ENCODE data around the gene C12orf42.

The C12orf42 gene

DNA sequence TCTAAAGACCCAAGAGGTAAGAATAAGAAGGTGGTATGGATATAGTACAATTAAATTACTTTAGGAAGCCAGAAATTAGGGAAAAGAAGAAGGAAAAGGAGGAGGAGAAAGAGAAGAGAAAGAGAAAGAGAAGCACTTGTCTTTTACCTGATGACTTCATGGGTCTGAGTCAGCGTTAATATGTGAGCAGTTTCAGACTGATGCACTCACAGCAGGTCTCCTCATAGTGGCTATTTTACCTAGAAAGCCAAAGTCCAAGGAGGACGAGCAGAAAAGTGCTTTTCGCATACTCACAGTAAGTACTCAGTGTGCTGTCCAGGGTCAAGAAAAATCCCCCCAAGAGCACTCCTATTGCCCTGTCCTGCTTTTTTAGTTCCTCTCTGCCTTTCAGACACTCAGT is 222.1 kb downstream of the C12orf42 start:
- Mint-ChIP-seq H3K36me3 (ENCODE audit: low read depth) (no peaks in the 10 kb centered on the region), H3K4me3 (no peak overlapping the region), H3K27me3 (ENCODE audit: low read depth) (peaks cover 2% of the 10 kb centered on the region), H3K27ac (no peak overlapping the region), H3K4me1 (ENCODE audit: low read depth) (peaks cover 5% of the 10 kb centered on the region), H3K9me3 (no peaks in the 10 kb centered on the region)
- DNase-seq (ENCODE audit: low spot score) = no peak

DNA sequence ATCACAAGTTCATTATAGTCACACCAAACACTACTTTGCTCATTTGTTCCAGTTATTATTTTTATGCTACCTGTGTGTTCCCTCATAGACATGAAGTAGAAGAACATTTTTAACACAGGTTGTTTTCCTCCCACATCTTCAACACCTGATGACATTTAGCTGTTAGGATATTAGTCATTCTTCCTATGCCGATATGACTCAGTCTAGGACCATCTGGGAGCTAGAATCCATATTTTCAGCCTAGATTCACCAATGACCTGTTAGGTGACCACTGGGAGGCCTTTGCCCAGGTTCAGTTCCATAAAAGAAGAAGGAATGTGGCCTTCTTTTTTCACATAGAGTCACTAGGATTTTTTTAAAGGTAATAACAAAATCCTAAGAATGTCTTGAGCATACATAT is 222.8 kb downstream of the C12orf42 start:
- no peaks in the 10 kb centered on the region for H3K36me3 Mint-ChIP-seq (ENCODE audit: low read depth)

GRCh38 chr12:103269946-103270345 is 225.8 kb downstream of the C12orf42 start:
- Mint-ChIP-seq H3K9me3 (no peaks in the 10 kb centered on the region), H3K36me3 (ENCODE audit: low read depth) (no peaks in the 10 kb centered on the region), H3K27me3 (ENCODE audit: low read depth) (no peaks in the 10 kb centered on the region), H3K4me3 (no peak overlapping the region), H3K27ac (no peak overlapping the region), H3K4me1 (ENCODE audit: low read depth) (peaks cover 7% of the 10 kb centered on the region)
- no peak for DNase-seq (ENCODE audit: low spot score)

More for the DNA sequence above, 222.8 kb downstream of the C12orf42 start:
- H3K27ac Mint-ChIP-seq = no peak overlapping the region
- no peak for DNase-seq (ENCODE audit: low spot score)
- no peaks in the 10 kb centered on the region for H3K9me3 Mint-ChIP-seq
- H3K4me1 Mint-ChIP-seq (ENCODE audit: low read depth) = peaks cover 7% of the 10 kb centered on the region
- H3K4me3 Mint-ChIP-seq = no peak overlapping the region
- H3K27me3 Mint-ChIP-seq (ENCODE audit: low read depth) = peaks cover 2% of the 10 kb centered on the region

DNA sequence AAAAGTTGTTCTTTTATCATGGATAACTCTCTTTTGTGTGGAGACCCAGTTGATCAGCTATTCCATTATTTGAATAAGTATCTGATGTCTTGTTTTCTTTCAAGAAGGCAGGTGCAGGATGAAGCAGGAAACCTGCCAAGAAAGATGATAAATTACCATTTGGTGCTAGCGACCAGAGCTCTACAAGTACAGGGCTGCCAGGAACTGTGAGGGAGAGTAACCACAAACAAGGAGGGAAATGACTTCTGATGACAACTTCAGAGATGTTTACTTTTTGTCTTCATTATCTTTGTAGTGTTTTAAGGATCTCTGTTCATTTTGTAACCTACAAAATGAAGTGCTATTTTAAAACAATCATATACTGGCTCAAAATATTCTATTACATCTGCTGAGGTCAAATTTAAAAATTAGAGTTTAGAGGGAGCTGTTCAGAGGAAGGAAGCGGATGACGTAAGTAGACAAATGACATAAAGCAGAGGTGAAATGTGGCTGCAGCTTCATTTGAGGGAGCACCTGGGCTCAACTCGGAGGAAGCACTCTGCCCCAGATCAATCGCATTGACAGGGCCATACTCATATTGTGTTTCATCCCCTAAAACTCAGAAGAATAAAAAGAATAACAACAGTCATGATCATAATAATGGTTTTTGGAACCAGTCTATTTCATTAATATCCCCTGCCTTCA is 226.8 kb downstream of the C12orf42 start:
- H3K27ac Mint-ChIP-seq = peak overlapping the region; percentile 1
- DNase-seq (ENCODE audit: low spot score) = no peak
- no peak overlapping the region for H3K4me3 Mint-ChIP-seq

GRCh38 chr12:103257763-103258162 is 238.0 kb downstream of the C12orf42 start:
- no peak for DNase-seq (ENCODE audit: low spot score)
- Mint-ChIP-seq H3K27ac (no peak overlapping the region), H3K9me3 (peaks cover 4% of the 10 kb centered on the region)

More for the DNA sequence above, 226.8 kb downstream of the C12orf42 start:
- peaks cover 7% of the 10 kb centered on the region for H3K4me1 Mint-ChIP-seq (ENCODE audit: low read depth)
- H3K27me3 Mint-ChIP-seq (ENCODE audit: low read depth) = no peaks in the 10 kb centered on the region
- H3K9me3 Mint-ChIP-seq = no peaks in the 10 kb centered on the region
- no peaks in the 10 kb centered on the region for H3K36me3 Mint-ChIP-seq (ENCODE audit: low read depth)

More at GRCh38 chr12:103257763-103258162, 238.0 kb downstream of the C12orf42 start:
- H3K36me3 Mint-ChIP-seq (ENCODE audit: low read depth) = no peaks in the 10 kb centered on the region
- no peaks in the 10 kb centered on the region for H3K4me1 Mint-ChIP-seq (ENCODE audit: low read depth)
- no peaks in the 10 kb centered on the region for H3K27me3 Mint-ChIP-seq (ENCODE audit: low read depth)
- H3K4me3 Mint-ChIP-seq = no peak overlapping the region
